Trophoblast cell (in vitro differentiated cells and primary cell): ENCODE measurements around the gene NOM1.
A peak's percentile ranks its signal among the peaks of the same experiment; 100 is the strongest.

Experiments
- DNase-seq, 2 donors: peaks; one replicate each; pipeline ENCODE4 v3.0.0-alpha.2; 2016
- H2AFZ ChIP-seq: 2 replicates; pipeline ENCODE4 v1.6.1; 2013; ENCODE audit warnings: low read length, moderate library complexity, mild to moderate bottlenecking; ENCODE audit not compliant: insufficient read depth, poor library complexity
- H2AK5ac ChIP-seq: 2 replicates; pipeline ENCODE4 v1.6.1; 2013; ENCODE audit warnings: mild to moderate bottlenecking, low read length
- H2BK120ac ChIP-seq: 2 replicates; pipeline ENCODE4 v1.6.1; 2013; ENCODE audit warnings: low read length, mild to moderate bottlenecking, moderate library complexity; ENCODE audit not compliant: insufficient read depth, poor library complexity
- H2BK12ac ChIP-seq: 2 replicates; pipeline ENCODE4 v1.6.1; 2013; ENCODE audit warnings: mild to moderate bottlenecking, low read length, moderate library complexity
- H2BK5ac ChIP-seq: 2 replicates; pipeline ENCODE4 v1.6.1; 2013; ENCODE audit warnings: low read length, low read depth, moderate library complexity, mild to moderate bottlenecking; ENCODE audit not compliant: poor library complexity
- H3K14ac ChIP-seq: 2 replicates; pipeline ENCODE4 v1.6.1; 2013; ENCODE audit warnings: mild to moderate bottlenecking, low read length
- H3K18ac ChIP-seq: 2 replicates; pipeline ENCODE4 v1.6.1; 2013; ENCODE audit warnings: mild to moderate bottlenecking, low read length
- H3K23ac ChIP-seq: 2 replicates; pipeline ENCODE4 v1.6.1; 2013; ENCODE audit warnings: low read length
- H3K27ac ChIP-seq: 2 replicates; pipeline ENCODE4 v1.5.1; 2013; ENCODE audit warnings: low read depth, mild to moderate bottlenecking, inconsistent platforms, low read length, moderate library complexity
- H3K27me3 ChIP-seq: 2 replicates; pipeline ENCODE4 v1.6.1; 2013; ENCODE audit warnings: inconsistent platforms, mild to moderate bottlenecking, low read length, moderate library complexity; ENCODE audit not compliant: insufficient read depth
- H3K36me3 ChIP-seq, 2 experiments: 1 replicate in 1 of 2; 2 replicates in 1 of 2; pipeline ENCODE4 v1.6.1; 2013; ENCODE audit warnings: low read length in 2 of 2, mild to moderate bottlenecking in 2 of 2, moderate library complexity in 1 of 2; ENCODE audit not compliant: insufficient read depth in 2 of 2, control insufficient read depth in 1 of 2
- H3K4ac ChIP-seq: 2 replicates; pipeline ENCODE4 v1.6.1; 2013; ENCODE audit warnings: low read depth, mild to moderate bottlenecking, low read length, moderate library complexity
- H3K4me1 ChIP-seq, 2 experiments: 1 replicate in 1 of 2; 2 replicates in 1 of 2; pipeline ENCODE4 v1.6.1; 2013; ENCODE audit warnings: low read length in 2 of 2, mild to moderate bottlenecking in 2 of 2, moderate library complexity in 1 of 2; ENCODE audit not compliant: insufficient read depth in 2 of 2, control insufficient read depth in 1 of 2
- H3K4me2 ChIP-seq: 2 replicates; pipeline ENCODE4 v1.6.1; 2013; ENCODE audit warnings: inconsistent platforms, mild to moderate bottlenecking, low read length, moderate library complexity
- H3K4me3 ChIP-seq: 2 replicates; pipeline ENCODE4 v1.5.1; 2013; ENCODE audit warnings: mild to moderate bottlenecking, low read depth, low read length, inconsistent platforms
- H3K79me1 ChIP-seq: one replicate; pipeline ENCODE4 v1.6.1; 2013; ENCODE audit warnings: low read length
- H3K79me2 ChIP-seq: 2 replicates; pipeline ENCODE4 v1.6.1; 2013; ENCODE audit warnings: low read length, mild to moderate bottlenecking; ENCODE audit not compliant: control insufficient read depth, insufficient read depth, poor library complexity
- H3K9ac ChIP-seq: 2 replicates; pipeline ENCODE4 v1.6.1; 2013; ENCODE audit warnings: mild to moderate bottlenecking, low read length
- H3K9me3 ChIP-seq: 2 replicates; pipeline ENCODE4 v1.6.1; 2013; ENCODE audit warnings: low read depth, mild to moderate bottlenecking, control low read depth, inconsistent platforms, low read length; ENCODE audit not compliant: insufficient read depth
- H4K12ac ChIP-seq: 2 replicates; pipeline ENCODE4 v1.6.1; 2013; ENCODE audit warnings: low read depth, mild to moderate bottlenecking, low read length, moderate library complexity
- H4K8ac ChIP-seq: 2 replicates; pipeline ENCODE4 v1.6.1; 2013; ENCODE audit warnings: low read depth, mild to moderate bottlenecking, low read length, moderate library complexity
- H4K91ac ChIP-seq: one replicate; pipeline ENCODE4 v1.6.1; 2013; ENCODE audit warnings: low read depth, mild to moderate bottlenecking, low read length, moderate library complexity
- WGBS: extraction: QIAGEN DNeasy Blood & Tissue Kit; methylation state at CpG from one replicate; pipeline ENCODE4 v1.1.7; 2013; ENCODE audit warnings: missing lambda C conversion rate; ENCODE audit not compliant: insufficient read length, insufficient coverage; ENCODE audit errors: extremely low coverage; 5-methylcytosine and 5-hydroxymethylcytosine counted together

The NOM1 gene

DNA sequence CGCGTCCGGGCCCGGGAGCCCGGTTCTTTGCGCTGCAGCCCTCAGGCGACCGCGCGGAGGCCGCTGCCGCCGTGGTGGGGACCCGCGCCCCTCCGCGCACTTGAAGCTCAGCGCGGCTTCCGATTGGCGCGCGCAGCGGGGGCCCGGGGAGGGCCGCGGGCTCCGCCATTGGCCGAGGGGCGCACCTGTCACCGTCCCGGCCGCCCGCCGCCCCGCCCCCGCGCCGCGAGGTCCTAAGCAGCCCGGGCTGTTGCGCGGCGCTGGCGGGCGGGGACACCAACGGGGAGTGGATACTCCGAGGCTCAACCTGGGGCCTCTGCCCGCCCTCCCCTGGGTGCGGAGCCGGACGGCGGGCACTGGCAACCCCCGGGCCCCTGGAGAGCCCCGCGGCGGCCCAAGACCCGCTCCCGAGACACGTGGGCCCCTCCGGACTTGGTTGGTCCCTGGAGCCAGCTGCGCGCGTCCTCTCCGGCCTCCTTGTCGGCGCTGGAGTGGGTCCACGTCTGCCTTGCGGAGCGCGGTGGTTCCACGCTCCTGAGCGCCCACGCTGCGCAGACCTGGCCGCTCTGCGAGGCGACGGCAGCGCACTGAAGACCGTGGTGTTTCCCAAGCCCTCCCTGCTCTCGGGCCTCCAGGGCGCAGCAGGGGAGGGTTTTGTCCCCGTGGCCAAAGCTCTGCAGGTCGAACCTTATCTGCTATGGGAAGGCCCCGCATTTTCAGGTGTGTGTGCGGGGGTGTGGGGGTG lies 61.2 kb downstream of the NOM1 start, which contains the start of gene MNX1:
TSS of gene MNX1 (minus strand) at position 76 of the 745 bp plus-strand sequence. CDS start 313 bp downstream, outside the sequence.
- H4K91ac ChIP-seq: no peak within 1 kb of the TSS
- peak within 1 kb of the TSS; percentile 61 for H2AFZ ChIP-seq
- H4K8ac ChIP-seq: no peak within 1 kb of the TSS
- H3K4ac ChIP-seq: no peak within 1 kb of the TSS
- peak within 1 kb of the TSS; percentile 74 for H3K4me3 ChIP-seq
- H3K4me1 ChIP-seq: peaks cover 0 to 14% of the 10 kb centered on the region in 2 experiments
- H3K4me2 ChIP-seq: peak within 1 kb of the TSS; percentile 95
- peak; percentile 48 to 69 for DNase-seq
- H3K14ac ChIP-seq: no peak within 1 kb of the TSS
- no peaks in the 10 kb centered on the region for H3K79me1 ChIP-seq
- H3K9me3 ChIP-seq: peaks cover 9% of the 10 kb centered on the region
- H3K9ac ChIP-seq: peak within 1 kb of the TSS; percentile 7
- no peak within 1 kb of the TSS for H3K18ac ChIP-seq
- no peak within 1 kb of the TSS for H2AK5ac ChIP-seq
- no peaks in the 10 kb centered on the region for H3K79me2 ChIP-seq
- no peaks in the 10 kb centered on the region for H3K36me3 ChIP-seq
- H2BK5ac ChIP-seq: no peak within 1 kb of the TSS
- no peak within 1 kb of the TSS for H2BK12ac ChIP-seq
- no CpG with 5 or more reads among the region's 87 CpGs for WGBS
- peak within 1 kb of the TSS; percentile 76 for H3K23ac ChIP-seq
- no peak within 1 kb of the TSS for H2BK120ac ChIP-seq
- no peak within 1 kb of the TSS for H3K27ac ChIP-seq
- peaks cover 98% of the 10 kb centered on the region for H3K27me3 ChIP-seq
- H4K12ac ChIP-seq: no peak within 1 kb of the TSS

- Histone ChIP-seq H3K14ac (no peak overlapping the region), H3K4me2 (peak overlapping the region; percentile 95), H2BK5ac (no peak overlapping the region), H3K9ac (no peak overlapping the region), H3K18ac (no peak overlapping the region), H4K8ac (no peak overlapping the region), H4K91ac (no peak overlapping the region), H2BK120ac (no peak overlapping the region), H2BK12ac (no peak overlapping the region), H3K4ac (no peak overlapping the region), H2AFZ (no peak overlapping the region), H3K23ac (peak overlapping the region; percentile 68), H3K27me3 (peaks cover 98% of the 10 kb centered on the region), H3K79me2 (no peaks in the 10 kb centered on the region), H3K27ac (no peak overlapping the region), H3K36me3 (no peaks in the 10 kb centered on the region), H3K4me1 (peaks cover 0 to 14% of the 10 kb centered on the region in 2 experiments), H3K4me3 (no peak overlapping the region), H3K79me1 (no peaks in the 10 kb centered on the region), H4K12ac (no peak overlapping the region), H3K9me3 (peaks cover 12% of the 10 kb centered on the region), H2AK5ac (no peak overlapping the region)
- no peak for DNase-seq
- no CpG with 5 or more reads among the region's 37 CpGs for WGBS
Measured at GRCh38 chr7:157011333-157012112, 62.0 kb downstream of the NOM1 start.

DNA sequence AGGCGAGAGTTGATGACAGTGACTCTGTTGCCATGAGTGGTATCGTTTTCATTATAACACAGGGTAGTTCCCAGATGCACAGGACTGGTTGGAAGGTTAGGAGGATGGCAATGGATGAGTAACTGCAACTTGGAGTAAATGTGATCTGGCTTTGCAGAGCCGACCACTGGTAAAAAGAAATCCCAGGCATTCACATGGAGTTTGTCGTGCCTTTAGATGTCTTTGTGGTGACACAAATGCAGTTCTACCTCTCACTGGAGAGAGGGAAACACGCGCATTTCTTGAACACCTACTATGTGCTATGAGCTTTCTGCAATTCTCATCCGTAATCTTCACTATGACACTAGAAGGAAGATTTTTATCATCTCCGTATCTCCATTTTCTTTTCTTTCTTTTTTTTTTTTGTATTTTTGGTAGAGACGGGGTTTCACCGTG lies 62.6 kb downstream of the NOM1 start:
- H2BK12ac ChIP-seq: no peak overlapping the region
- H3K4me1 ChIP-seq: peaks cover 0 to 14% of the 10 kb centered on the region in 2 experiments
- no peak for DNase-seq
- no peak overlapping the region for H4K12ac ChIP-seq
- no peak overlapping the region for H3K27ac ChIP-seq
- H2BK120ac ChIP-seq: no peak overlapping the region
- H3K9ac ChIP-seq: no peak overlapping the region
- H3K36me3 ChIP-seq: no peaks in the 10 kb centered on the region
- H4K91ac ChIP-seq: no peak overlapping the region
- H3K79me1 ChIP-seq: no peaks in the 10 kb centered on the region
- H2BK5ac ChIP-seq: no peak overlapping the region
- no peak overlapping the region for H2AFZ ChIP-seq
- H3K4ac ChIP-seq: no peak overlapping the region
- H3K4me3 ChIP-seq: no peak overlapping the region
- H4K8ac ChIP-seq: no peak overlapping the region
- H3K4me2 ChIP-seq: no peak overlapping the region
- no peak overlapping the region for H3K14ac ChIP-seq
- no peaks in the 10 kb centered on the region for H3K79me2 ChIP-seq
- H3K27me3 ChIP-seq: peaks cover 98% of the 10 kb centered on the region
- H3K18ac ChIP-seq: no peak overlapping the region
- H2AK5ac ChIP-seq: no peak overlapping the region
- peaks cover 16% of the 10 kb centered on the region for H3K9me3 ChIP-seq
- no CpG with 5 or more reads among the region's 10 CpGs for WGBS
- no peak overlapping the region for H3K23ac ChIP-seq

GRCh38 chr7:157013101-157013500 lies 63.6 kb downstream of the NOM1 start:
- Histone ChIP-seq H3K18ac (no peak overlapping the region), H3K23ac (no peak overlapping the region), H3K9ac (no peak overlapping the region), H4K8ac (no peak overlapping the region), H4K91ac (no peak overlapping the region), H3K4me3 (no peak overlapping the region), H3K27ac (no peak overlapping the region), H2AFZ (no peak overlapping the region), H3K27me3 (peaks cover 98% of the 10 kb centered on the region), H3K4me1 (peaks cover 0 to 14% of the 10 kb centered on the region in 2 experiments), H2BK120ac (no peak overlapping the region), H3K9me3 (peaks cover 16% of the 10 kb centered on the region), H2BK5ac (no peak overlapping the region), H4K12ac (no peak overlapping the region), H3K79me2 (no peaks in the 10 kb centered on the region), H2BK12ac (no peak overlapping the region), H3K4me2 (no peak overlapping the region), H3K79me1 (no peaks in the 10 kb centered on the region), H3K4ac (no peak overlapping the region), H2AK5ac (no peak overlapping the region), H3K14ac (no peak overlapping the region), H3K36me3 (no peaks in the 10 kb centered on the region)
- DNase-seq: no peak
